HG03060 (cell line): ENCODE data around the gene PIGO.

Source experiments
- ATAC-seq: cut with Tn5 transposase; IDR thresholded peaks from one replicate; pipeline ENCODE4 v1.9.1; 2021; ENCODE audit warnings: low read depth, moderate number of reproducible peaks; ENCODE audit not compliant: unreplicated experiment

The PIGO gene

GRCh38 chr9:35096035-35096849, at the start of gene PIGO:
Gene PIGO (minus strand): TSS chr9:35096591. CDS start chr9:35095565, 1,026 bp downstream.
- ATAC-seq = peak; percentile 51

- ATAC-seq = no peak
These were observed 45.6 kb upstream of the PIGO start for GRCh38 chr9:35142037-35142436.

- ATAC-seq = no peak
These were observed 43.7 kb upstream of the PIGO start for GRCh38 chr9:35140093-35140492.

- ATAC-seq = no peak
These were observed 40.5 kb upstream of the PIGO start for GRCh38 chr9:35136866-35137265.

- ATAC-seq = no peak
These were observed 39.6 kb upstream of the PIGO start for GRCh38 chr9:35135988-35136387.

GRCh38 chr9:35134920-35135319, 38.5 kb upstream of the PIGO start:
- ATAC-seq = no peak

GRCh38 chr9:35116898-35117551, 20.6 kb upstream of the PIGO start:
- ATAC-seq = no peak

- ATAC-seq = no peak
These were observed 20.1 kb upstream of the PIGO start for GRCh38 chr9:35116539-35116897.

- ATAC-seq = peak; percentile 31
These were observed 19.5 kb upstream of the PIGO start, which contains the start of gene ATOSB for GRCh38 chr9:35115680-35116538. Gene ATOSB (minus strand): TSS chr9:35115862. CDS start chr9:35108274, 7,588 bp downstream.

- ATAC-seq = no peak
These were observed 18.6 kb upstream of the PIGO start for GRCh38 chr9:35114840-35115628.

GRCh38 chr9:35114113-35114839, 17.9 kb upstream of the PIGO start:
- ATAC-seq = no peak

GRCh38 chr9:35112257-35113020, 16.0 kb upstream of the PIGO start:
- ATAC-seq = no peak

- ATAC-seq = peak; percentile 63
These were observed 14.9 kb upstream of the PIGO start for GRCh38 chr9:35111001-35111933.

- no peak for ATAC-seq
These were observed 14.0 kb upstream of the PIGO start for GRCh38 chr9:35110327-35110761.

GRCh38 chr9:35108946-35109575, 12.7 kb upstream of the PIGO start:
- no peak for ATAC-seq

GRCh38 chr9:35108461-35108860, 12.1 kb upstream of the PIGO start:
- ATAC-seq = no peak
